HEK293 (cell line): ENCODE results near the gene MTMR3.

Source experiments
- CTCF ChIA-PET: fragments of 350-600 bp; formaldehyde crosslinking; extraction: SDS; loops from one replicate; lab custom pipeline; 2021; ENCODE audit warnings: antibody characterized with exemption; lab: Yijun Ruan, JAX
- POLR2A ChIA-PET: fragments of 300-600 bp; formaldehyde crosslinking; extraction: SDS; loops from one replicate; lab custom pipeline; 2020; ENCODE audit warnings: antibody characterized with exemption, inconsistent platforms; lab: Yijun Ruan, JAX
- H3K27ac ChIP-seq: fragments of 200-500 bp; sonication (Bioruptor generic); 2 replicates; pipeline ENCODE4 v1.5.1; 2014; ENCODE audit warnings: low read depth, low read length, control low read depth, inconsistent platforms; ENCODE audit errors: extremely low read depth
- H3K36me3 ChIP-seq, 2 experiments: fragments of 200-500 bp in 1 of 2; sonication (Bioruptor generic) in 1 of 2; 1 replicate in 1 of 2; 2 replicates in 1 of 2; pipeline ENCODE4 v1.5.1; 2014 to 2017; ENCODE audit warnings: inconsistent platforms in 2 of 2, low read length in 2 of 2; ENCODE audit not compliant: control insufficient read depth in 2 of 2, insufficient read depth in 1 of 2
- H3K4me1 ChIP-seq: fragments of 200-500 bp; sonication (Bioruptor generic); 2 replicates; pipeline ENCODE4 v1.5.1; 2014; ENCODE audit warnings: mild to moderate bottlenecking, low read length, inconsistent platforms; ENCODE audit not compliant: control insufficient read depth, insufficient read depth
- H3K4me3 ChIP-seq: 2 replicates; pipeline ENCODE4 v1.5.1; 2011; ENCODE audit warnings: low read depth, mild to moderate bottlenecking, control low read depth, low read length, moderate library complexity
- H3K9me3 ChIP-seq: fragments of 200-500 bp; sonication (Bioruptor generic); 2 replicates; pipeline ENCODE4 v1.5.1; 2014; ENCODE audit warnings: low read depth, low read length, inconsistent platforms; ENCODE audit not compliant: control insufficient read depth, insufficient read depth
- HOXD13 ChIP-seq: sonication (generic); formaldehyde crosslinking; IDR thresholded peaks from 2 replicates; pipeline ENCODE4 v1.8.0; 2022; ENCODE audit warnings: missing genetic modification reagents, borderline replicate concordance
- PBX3 ChIP-seq: sonication (generic); formaldehyde crosslinking; IDR thresholded peaks from 2 replicates; pipeline ENCODE4 v1.8.1; 2022; ENCODE audit warnings: mild to moderate bottlenecking, moderate library complexity, missing genetic modification reagents
- PRDM1 ChIP-seq: fragments of 450-650 bp; formaldehyde crosslinking; IDR thresholded peaks from 2 replicates; pipeline ENCODE4; 2016; ENCODE audit warnings: missing biosample characterization, missing genetic modification characterization
- SP7 ChIP-seq: fragments of 450-650 bp; formaldehyde crosslinking; IDR thresholded peaks from 2 replicates; pipeline ENCODE4 v1.5.1; 2016; ENCODE audit warnings: missing biosample characterization, missing genetic modification characterization
- YY2 ChIP-seq: fragments of 450-650 bp; formaldehyde crosslinking; IDR thresholded peaks from 2 replicates; pipeline ENCODE4 v1.5.1; 2016; ENCODE audit warnings: missing biosample characterization, missing genetic modification characterization
- ZBTB44 ChIP-seq: fragments of 450-650 bp; IDR thresholded peaks from 2 replicates; pipeline ENCODE4 v1.5.1; 2018; ENCODE audit warnings: missing biosample characterization, mild to moderate bottlenecking, missing genetic modification characterization
- ZFHX2 ChIP-seq: fragments of 450-650 bp; formaldehyde crosslinking; conservative IDR thresholded peaks from 2 replicates; pipeline ENCODE4 v1.5.1; 2016; ENCODE audit warnings: missing biosample characterization, missing genetic modification characterization
- ZFP69B ChIP-seq: fragments of 450-650 bp; formaldehyde crosslinking; IDR thresholded peaks from 2 replicates; pipeline ENCODE4 v1.5.1; 2016; ENCODE audit warnings: missing biosample characterization, missing genetic modification characterization
- ZNF140 ChIP-seq: fragments of 450-650 bp; formaldehyde crosslinking; IDR thresholded peaks from 2 replicates; pipeline ENCODE4 v1.5.1; 2016; ENCODE audit warnings: missing biosample characterization, missing genetic modification characterization
- ZNF26 ChIP-seq: fragments of 450-650 bp; formaldehyde crosslinking; IDR thresholded peaks from 2 replicates; pipeline ENCODE4 v1.5.1; 2016; ENCODE audit warnings: missing biosample characterization, missing genetic modification characterization
- ZNF266 ChIP-seq: fragments of 450-650 bp; formaldehyde crosslinking; IDR thresholded peaks from 2 replicates; pipeline ENCODE4 v1.5.1; 2016; ENCODE audit warnings: missing biosample characterization, missing genetic modification characterization, low read depth
- ZNF362 ChIP-seq: fragments of 450-650 bp; formaldehyde crosslinking; IDR thresholded peaks from 2 replicates; pipeline ENCODE4 v1.5.1; 2016; ENCODE audit warnings: missing biosample characterization, missing genetic modification characterization
- ZNF510 ChIP-seq: fragments of 450-650 bp; formaldehyde crosslinking; IDR thresholded peaks from 2 replicates; pipeline ENCODE4 v1.5.1; 2018; ENCODE audit warnings: mild to moderate bottlenecking, missing genetic modification characterization, missing biosample characterization; ENCODE audit not compliant: insufficient replicate concordance
- ZNF692 ChIP-seq: fragments of 450-650 bp; formaldehyde crosslinking; IDR thresholded peaks from 2 replicates; pipeline ENCODE4 v1.5.1; 2016; ENCODE audit warnings: missing biosample characterization, missing genetic modification characterization
- ZNF701 ChIP-seq: fragments of 450-650 bp; formaldehyde crosslinking; IDR thresholded peaks from 2 replicates; pipeline ENCODE4 v1.5.1; 2016; ENCODE audit warnings: missing biosample characterization, missing genetic modification characterization
- ZNF768 ChIP-seq: fragments of 450-650 bp; formaldehyde crosslinking; IDR thresholded peaks from 2 replicates; pipeline ENCODE4 v1.5.1; 2018; ENCODE audit warnings: missing biosample characterization, mild to moderate bottlenecking, missing genetic modification characterization
- ZNF785 ChIP-seq: fragments of 450-650 bp; formaldehyde crosslinking; IDR thresholded peaks from 2 replicates; pipeline ENCODE4 v1.5.1; 2016; ENCODE audit warnings: missing biosample characterization, missing genetic modification characterization
- ZNF791 ChIP-seq: fragments of 450-650 bp; formaldehyde crosslinking; IDR thresholded peaks from 2 replicates; pipeline ENCODE4 v1.5.1; 2016; ENCODE audit warnings: missing biosample characterization, missing genetic modification characterization
- ZSCAN5A ChIP-seq: fragments of 450-650 bp; formaldehyde crosslinking; IDR thresholded peaks from 2 replicates; pipeline ENCODE4 v1.5.1; 2016; ENCODE audit warnings: missing biosample characterization, missing genetic modification characterization
- ZXDB ChIP-seq: fragments of 450-650 bp; formaldehyde crosslinking; IDR thresholded peaks from 2 replicates; pipeline ENCODE4 v1.5.1; 2016; ENCODE audit warnings: missing biosample characterization, missing genetic modification characterization

MTMR3 gene

GRCh38 chr22:29892315-29893156 is 9.6 kb downstream of the MTMR3 start (continued):
- TF ChIP-seq ZNF26: no peak
- no peak for TF ChIP-seq HOXD13 (CRISPR knock-in tag)

GRCh38 chr22:29901354-29901753 is 18.4 kb downstream of the MTMR3 start:
- TF ChIP-seq SP7 (tag by site-specific recombination) (no peak), ZXDB (tag by site-specific recombination) (no peak)
- TF ChIP-seq, all 188 proteins: peak for 0
- ChIA-PET CTCF (interaction anchor here (0.9 kb wide), 1 partner anchor 77 kb away, joined by 3 read pairs; no protein-coding TSS in a partner anchor), POLR2A (no interaction called here)
- no peaks in the 10 kb centered on the region; a peak in 2 of 3 replicates for H3K36me3 ChIP-seq
- H3K9me3 ChIP-seq: no peaks in the 10 kb centered on the region
- peaks cover 9% of the 10 kb centered on the region for H3K4me1 ChIP-seq
- H3K27ac ChIP-seq: no peak overlapping the region
- H3K4me3 ChIP-seq: no peak overlapping the region

GRCh38 chr22:29903371-29903770 is 20.4 kb downstream of the MTMR3 start:
- POLR2A ChIA-PET: interaction anchor here (0.6 to 1.4 kb wide), 3 partner anchors 10 to 102 kb away, joined by 3 to 6 read pairs (median 4); partner anchors contain the start of gene MTMR3
- CTCF ChIA-PET: interaction anchor here (0.7 to 2.8 kb wide), 3 partner anchors 18 to 137 kb away, joined by 3 to 16 read pairs (median 3); partner anchors contain the start of gene ZMAT5
- Histone ChIP-seq H3K9me3 (no peaks in the 10 kb centered on the region), H3K27ac (no peak overlapping the region), H3K36me3 (no peaks in the 10 kb centered on the region; a peak in 1 of 3 replicates), H3K4me1 (peaks cover 18% of the 10 kb centered on the region), H3K4me3 (no peak overlapping the region)
- TF ChIP-seq ZNF701 (tag by site-specific recombination) (no peak), ZNF510 (no peak), ZNF362 (0 out of 2 replicates have a peak, but pooled peaks have one; percentile 15)

- no peak overlapping the region for H3K27ac ChIP-seq
- no peaks in the 10 kb centered on the region for H3K9me3 ChIP-seq
- ChIA-PET POLR2A (interaction anchor here (0.6 to 1.4 kb wide), 3 partner anchors 10 to 101 kb away, joined by 3 to 6 read pairs (median 4); partner anchors contain the start of gene MTMR3), CTCF (interaction anchor here (0.5 to 2.8 kb wide), 5 partner anchors 21 to 278 kb away, joined by 3 to 16 read pairs (median 3); partner anchors contain the start of genes MTMR3 and ZMAT5)
- H3K4me1 ChIP-seq: peaks cover 22% of the 10 kb centered on the region
- no peak overlapping the region for H3K4me3 ChIP-seq
- H3K36me3 ChIP-seq: no peaks in the 10 kb centered on the region; a peak in 1 of 3 replicates
- TF ChIP-seq ZNF791 (tag by site-specific recombination): no peak
- no peak for TF ChIP-seq ZNF785 (tag by site-specific recombination)
- no peak for TF ChIP-seq ZNF692
- TF ChIP-seq ZFP69B (tag by site-specific recombination): no peak
- TF ChIP-seq PRDM1 (tag by site-specific recombination): no peak
- no peak for TF ChIP-seq ZNF140 (tag by site-specific recombination)
- TF ChIP-seq PBX3 (CRISPR knock-in tag): no peak
- TF ChIP-seq ZNF266 (tag by site-specific recombination): no peak
- TF ChIP-seq ZNF768 (tag by site-specific recombination): no peak
- no peak for TF ChIP-seq ZBTB44 (tag by site-specific recombination)
- TF ChIP-seq ZFHX2 (tag by site-specific recombination): peak; percentile 70
- TF ChIP-seq YY2: no peak
- TF ChIP-seq ZSCAN5A (tag by site-specific recombination): no peak
These were observed 21.0 kb downstream of the MTMR3 start for GRCh38 chr22:29904020-29904419.
